H1 (cell line): Measurements from ENCODE around the gene UGT1A7. TPM values are rescaled to one million over a fixed set of nuclear protein-coding genes. Genes with fewer than 3 reads are reported as not detected.

ENCODE experiments used
- CTCF ChIA-PET: fragments of 300-600 bp; sonication (Branson Sonifier 250); formaldehyde crosslinking; loops from one replicate; lab custom pipeline; 2021; ENCODE audit not compliant: partially characterized antibody; lab: Charles Lee
- POLR2A ChIA-PET: fragments of 300-600 bp; sonication (Branson Sonifier 250); formaldehyde crosslinking; loops from one replicate; lab custom pipeline; 2021; ENCODE audit warnings: inconsistent platforms; ENCODE audit not compliant: partially characterized antibody; lab: Charles Lee
- DNase-seq, 2 experiments: peaks; one replicate each; pipeline versions ENCODE4 v3.0.0 to v3.0.0-alpha.2; 2010 to 2022; ENCODE audit warnings: low spot score in 2 of 2, low read depth in 1 of 2, mixed read lengths in 1 of 2
- FAIRE-seq: peaks from 2 replicates; lab custom pipeline; 2011; peaks lifted over from hg19 to GRCh38; lab: Jason Lieb, UNC
- H2AFZ ChIP-seq: 2 replicates; pipeline ENCODE4 v1.8.1; 2012; ENCODE audit warnings: low read length, inconsistent platforms
- H2AK5ac ChIP-seq: 2 replicates; pipeline ENCODE4 v1.6.1; 2013; ENCODE audit warnings: low read depth, low read length
- H2BK120ac ChIP-seq: replicated peaks from 2 replicates; pipeline ENCODE3; 2013; ENCODE audit warnings: low read depth, low read length, inconsistent platforms
- H2BK12ac ChIP-seq: 2 replicates; pipeline ENCODE4 v1.6.1; 2013; ENCODE audit warnings: low read depth, low read length
- H2BK15ac ChIP-seq: 2 replicates; pipeline ENCODE4 v1.6.1; 2013; ENCODE audit warnings: low read length
- H2BK20ac ChIP-seq: 2 replicates; pipeline ENCODE4 v1.6.1; 2013; ENCODE audit warnings: low read length
- H2BK5ac ChIP-seq: 2 replicates; pipeline ENCODE4 v1.6.1; 2013; ENCODE audit warnings: low read depth, low read length
- H3K14ac ChIP-seq: 2 replicates; pipeline ENCODE4 v1.6.1; 2013; ENCODE audit warnings: inconsistent platforms; ENCODE audit not compliant: insufficient read length
- H3K18ac ChIP-seq: 2 replicates; pipeline ENCODE4 v1.6.1; 2013; ENCODE audit warnings: low read length; ENCODE audit errors: extremely low read depth
- H3K23ac ChIP-seq: 2 replicates; pipeline ENCODE4 v1.6.1; 2013; ENCODE audit warnings: inconsistent platforms; ENCODE audit not compliant: insufficient read length
- H3K23me2 ChIP-seq: 2 replicates; pipeline ENCODE4 v1.6.1; 2013; ENCODE audit warnings: low read depth, low read length
- H3K27ac ChIP-seq: 2 replicates; pipeline ENCODE4 v1.6.1; 2011; ENCODE audit warnings: low read depth, low read length, inconsistent platforms
- H3K27me3 ChIP-seq, 4 experiments: replicated peaks in 1 of 4; 1 replicate in 1 of 4; 2 replicates in 3 of 4; pipeline versions ENCODE4 v1.6.1 to v1.8.1; 2011 to 2013; ENCODE audit warnings: low read length in 3 of 4, mild to moderate bottlenecking in 3 of 4, inconsistent platforms in 2 of 4, mixed read lengths in 2 of 4, moderate library complexity in 1 of 4; ENCODE audit not compliant: control insufficient read depth in 3 of 4, insufficient read depth in 3 of 4; ENCODE audit errors: extremely low read depth in 1 of 4
- H3K36me3 ChIP-seq, 4 experiments: 2 replicates each; pipeline versions ENCODE4 v1.6.1 to v1.8.1; 2011 to 2013; ENCODE audit warnings: mild to moderate bottlenecking in 4 of 4, low read length in 3 of 4, moderate library complexity in 2 of 4, control low read depth in 1 of 4, inconsistent platforms in 1 of 4; ENCODE audit not compliant: insufficient read depth in 4 of 4, control insufficient read depth in 2 of 4
- H3K4ac ChIP-seq: replicated peaks from 2 replicates; pipeline ENCODE3; 2013; ENCODE audit warnings: low read length, low read depth, mixed read lengths, inconsistent platforms; ENCODE audit not compliant: insufficient read length
- H3K4me1 ChIP-seq, 4 experiments: replicated peaks in 1 of 4; 1 replicate in 1 of 4; 2 replicates in 3 of 4; pipeline versions ENCODE4 v1.6.1 to v1.8.1; 2011 to 2013; ENCODE audit warnings: low read length in 3 of 4, inconsistent platforms in 2 of 4, mixed read lengths in 1 of 4; ENCODE audit not compliant: insufficient read depth in 4 of 4, control insufficient read depth in 3 of 4
- H3K4me2 ChIP-seq, 2 experiments: 2 replicates each; pipeline versions ENCODE4 v1.6.1 to v1.8.1; 2011 to 2013; ENCODE audit warnings: low read depth in 2 of 2, low read length in 2 of 2, control low read depth in 1 of 2, inconsistent platforms in 1 of 2, mild to moderate bottlenecking in 1 of 2; ENCODE audit not compliant: insufficient read depth in 1 of 2
- H3K4me3 ChIP-seq, 4 experiments: fragments of 200-600, 300-600 bp in 1 of 4; sonication (generic), shearing (Covaris generic), sonication (Bioruptor Twin) in 1 of 4; 2 replicates each; pipeline versions ENCODE4 v1.5.1 to v1.8.1; 2011 to 2016; ENCODE audit warnings: low read length in 4 of 4, low read depth in 3 of 4, control low read depth in 2 of 4, inconsistent platforms in 2 of 4, mild to moderate bottlenecking in 2 of 4, mixed read lengths in 1 of 4, moderate library complexity in 1 of 4; ENCODE audit not compliant: insufficient read depth in 2 of 4; ENCODE audit errors: extremely low read depth in 1 of 4
- H3K56ac ChIP-seq: replicated peaks from 2 replicates; pipeline ENCODE3; 2013; ENCODE audit warnings: low read depth, mild to moderate bottlenecking, mixed read lengths, low read length, inconsistent platforms; ENCODE audit not compliant: insufficient read length
- H3K79me1 ChIP-seq: 2 replicates; pipeline ENCODE4 v1.6.1; 2013; ENCODE audit warnings: low read depth, low read length, control low read depth
- H3K79me2 ChIP-seq, 2 experiments: 2 replicates each; pipeline versions ENCODE4 v1.6.1 to v1.8.1; 2012 to 2013; ENCODE audit warnings: low read length in 2 of 2, mild to moderate bottlenecking in 2 of 2, inconsistent platforms in 1 of 2; ENCODE audit not compliant: insufficient read depth in 2 of 2, control insufficient read depth in 1 of 2
- H3K9ac ChIP-seq, 4 experiments: replicated peaks in 1 of 4; 1 replicate in 1 of 4; 2 replicates in 3 of 4; pipeline versions ENCODE4 v1.6.1 to v1.8.1; 2011 to 2013; ENCODE audit warnings: low read depth in 3 of 4, low read length in 3 of 4, control low read depth in 2 of 4, mild to moderate bottlenecking in 2 of 4, moderate library complexity in 2 of 4, inconsistent platforms in 1 of 4; ENCODE audit errors: extremely low read depth in 1 of 4
- H3K9me3 ChIP-seq, 2 experiments: 2 replicates each; pipeline versions ENCODE4 v1.6.1 to v1.8.1; 2012 to 2013; ENCODE audit warnings: mild to moderate bottlenecking in 2 of 2, moderate library complexity in 2 of 2, control low read depth in 1 of 2, inconsistent platforms in 1 of 2, low read depth in 1 of 2, low read length in 1 of 2, mixed read lengths in 1 of 2; ENCODE audit not compliant: insufficient read depth in 2 of 2
- H4K20me1 ChIP-seq, 2 experiments: replicated peaks in 1 of 2; 2 replicates each; pipeline versions ENCODE3 to v1.8.1; 2011 to 2013; ENCODE audit warnings: inconsistent platforms in 2 of 2, low read length in 2 of 2, mild to moderate bottlenecking in 1 of 2; ENCODE audit not compliant: insufficient read depth in 2 of 2, control insufficient read depth in 1 of 2
- H4K5ac ChIP-seq: 2 replicates; pipeline ENCODE4 v1.6.1; 2013; ENCODE audit warnings: low read length, low read depth, mixed read lengths, inconsistent platforms; ENCODE audit not compliant: insufficient read length
- H4K8ac ChIP-seq: 2 replicates; pipeline ENCODE4 v1.8.0; 2013; ENCODE audit warnings: mild to moderate bottlenecking, moderate library complexity, low read length, inconsistent platforms; ENCODE audit not compliant: insufficient read depth; ENCODE audit errors: extremely low read depth
- H4K91ac ChIP-seq: replicated peaks from 2 replicates; pipeline ENCODE3; 2013; ENCODE audit warnings: low read length, mixed read lengths, inconsistent platforms; ENCODE audit not compliant: insufficient read length
- ASH2L ChIP-seq: fragments of 200-600, 300-600 bp; sonication (generic); IDR thresholded peaks from one replicate; pipeline ENCODE4 v1.7.1; 2017; ENCODE audit warnings: low read length
- BRCA1 ChIP-seq: IDR thresholded peaks from 2 replicates; pipeline ENCODE4 v1.6.1; 2012; ENCODE audit warnings: low read depth, low read length, improper control_type of control experiment
- CEBPB ChIP-seq: IDR thresholded peaks from 2 replicates; pipeline ENCODE4 v1.6.1; 2012; ENCODE audit warnings: low read depth, low read length
- CHD1 ChIP-seq: IDR thresholded peaks from 2 replicates; pipeline ENCODE4 v1.6.1; 2012; ENCODE audit warnings: low read depth, low read length, improper control_type of control experiment
- CHD2 ChIP-seq: IDR thresholded peaks from 2 replicates; pipeline ENCODE4 v1.6.1; 2012; ENCODE audit warnings: low read length, improper control_type of control experiment
- CTBP2 ChIP-seq: IDR thresholded peaks from 2 replicates; pipeline ENCODE4 v1.7.0; 2011; ENCODE audit warnings: borderline replicate concordance, mild to moderate bottlenecking, moderate library complexity, mixed read lengths, low read length; ENCODE audit not compliant: insufficient read depth, insufficient read length
- EGR1 ChIP-seq: IDR thresholded peaks from 2 replicates; pipeline ENCODE4 v1.6.1; 2011; ENCODE audit warnings: low read depth, low read length, borderline replicate concordance
- EZH2 ChIP-seq: fragments of 200-600 bp; sonication (generic); IDR thresholded peaks from 2 replicates; pipeline ENCODE4 v1.7.1; 2012; ENCODE audit warnings: low read depth, mild to moderate bottlenecking, moderate library complexity, low read length, inconsistent platforms; ENCODE audit not compliant: severe bottlenecking
- HDAC2 ChIP-seq, 2 experiments: fragments of 300-600 bp in 1 of 2; sonication (generic) in 1 of 2; IDR thresholded peaks; 2 replicates each; pipeline ENCODE4 v1.6.1; 2011 to 2012; ENCODE audit warnings: low read depth in 2 of 2, low read length in 2 of 2, mild to moderate bottlenecking in 2 of 2, moderate library complexity in 2 of 2, borderline replicate concordance in 1 of 2, inconsistent platforms in 1 of 2
- MAFK ChIP-seq: IDR thresholded peaks from 2 replicates; pipeline ENCODE4 v1.6.1; 2012; ENCODE audit warnings: low read depth, mild to moderate bottlenecking, improper control_type of control experiment, low read length
- NANOG ChIP-seq: IDR thresholded peaks from 2 replicates; pipeline ENCODE4 v1.6.1; 2011; ENCODE audit warnings: low read length, low read depth, mild to moderate bottlenecking, inconsistent platforms; ENCODE audit not compliant: insufficient read depth, poor library complexity, severe bottlenecking
- TAF1 ChIP-seq: IDR thresholded peaks from 2 replicates; pipeline ENCODE4 v1.6.1; 2011; ENCODE audit warnings: mild to moderate bottlenecking, low read depth, low read length
- ZNF274 ChIP-seq: IDR thresholded peaks from 2 replicates; pipeline ENCODE4 v1.7.0; 2012; ENCODE audit warnings: low read length, borderline replicate concordance; ENCODE audit errors: extremely low read depth
- WGBS, 2 experiments: shearing (Covaris generic) in 1 of 2; methylation state at CpG; one replicate each; pipeline versions ENCODE4 v1.1.6 to v1.1.7; 2013 to 2015; ENCODE audit warnings: low lambda C conversion rate in 2 of 2, mixed read lengths in 2 of 2, inconsistent platforms in 1 of 2, low coverage in 1 of 2, missing lambda C conversion rate in 1 of 2; ENCODE audit not compliant: insufficient replicate concordance in 2 of 2, insufficient coverage in 1 of 2, insufficient read length in 1 of 2; ENCODE audit errors: extremely low coverage in 1 of 2, missing lambda C conversion rate in 1 of 2; 5-methylcytosine and 5-hydroxymethylcytosine counted together
- polyA plus RNA-seq, 7 experiments: library from polyadenylated mRNA; depleted of rRNA in 3 of 7; stranded (reverse) in 5 of 7; unstranded in 2 of 7; fragments of >200 nt in 5 of 7; fragments of 200-250 nt in 2 of 7; gene quantifications; 1 replicate in 5 of 7; 2 replicates in 1 of 7; 4 replicates in 1 of 7; pipeline versions ENCODE4 v1.2.1 to v1.2.3, GENCODE V29; 2011 to 2013; ENCODE audit warnings: missing spikeins in 2 of 7, mixed read lengths in 2 of 7
- total RNA-seq: library from RNA; stranded (reverse); fragmentation: NEBNext Ultra II Directional; extraction: Animal tissue kit (Norgen Biotek cat#: 25700); gene quantifications from 2 replicates; pipeline ENCODE4 v1.2.1, GENCODE V29; 2021

The UGT1A7 gene
- total and polyA plus RNA-seq, 2 of the 8 experiments (the other 6 are each of a cell fraction or from before 2014, with no cell fraction given), result not detected

GRCh38 chr2:233651430-233651829 lies 30.3 kb upstream of the UGT1A7 start:
- no peaks in the 10 kb centered on the region for H3K4me1 ChIP-seq
- no peak overlapping the region for H3K56ac ChIP-seq
- H3K4me3 ChIP-seq, result no peak overlapping the region
- DNase-seq, result no peak
- H3K14ac ChIP-seq, result no peak overlapping the region
- H3K79me1 ChIP-seq, result no peaks in the 10 kb centered on the region
- no peak overlapping the region for H3K4ac ChIP-seq
- H4K20me1 ChIP-seq, result no peaks in the 10 kb centered on the region
- no peak overlapping the region for H2BK120ac ChIP-seq
- H3K79me2 ChIP-seq, result no peaks in the 10 kb centered on the region
- no peak overlapping the region for H2BK20ac ChIP-seq
- no peak overlapping the region for H3K18ac ChIP-seq
- no peak overlapping the region for H2BK12ac ChIP-seq
- no peak overlapping the region for H4K8ac ChIP-seq
- POLR2A ChIA-PET, result no interaction called here
- H3K36me3 ChIP-seq, result no peaks in the 10 kb centered on the region
- no peak overlapping the region for H2BK15ac ChIP-seq
- 80% methylated on average over 2 of the region's 2 CpGs; no CpG with 5 or more reads in 1 of the 2 experiments for WGBS, 2 experiments
- H3K23me2 ChIP-seq, result no peaks in the 10 kb centered on the region
- H3K23ac ChIP-seq, result no peak overlapping the region
- no peak overlapping the region for H3K4me2 ChIP-seq
- FAIRE-seq, result no peak
- CTCF ChIA-PET, result interaction anchor here (1.2 kb wide), 1 partner anchor 8 kb away, joined by 5 read pairs; no protein-coding TSS in a partner anchor
- peaks cover 3 to 9% of the 10 kb centered on the region in 2 experiments; a peak in 1 of 4 replicates for H3K9me3 ChIP-seq
- no peak overlapping the region for H4K91ac ChIP-seq
- H3K9ac ChIP-seq, result no peak overlapping the region
- H3K27ac ChIP-seq, result no peak overlapping the region
- no peak overlapping the region for H2BK5ac ChIP-seq
- H2AK5ac ChIP-seq, result no peak overlapping the region
- H2AFZ ChIP-seq, result no peak overlapping the region
- H3K27me3 ChIP-seq, result no peaks in the 10 kb centered on the region
- H4K5ac ChIP-seq, result no peak overlapping the region
- TF ChIP-seq MAFK (no peak), HDAC2 (IDR thresholded peaks at IDR 0.05; ENCODE audit: borderline replicate concordance in 1 of 2, low read depth in 2 of 2, low read length in 2 of 2) (no peak), EGR1 (no peak), CHD1 (no peak), CEBPB (no peak), ASH2L (no peak), EZH2 (no peak), CHD2 (no peak), CTBP2 (no peak), NANOG (no peak), TAF1 (no peak), BRCA1 (no peak), ZNF274 (no peak)
